ENCODE measurements around the gene TMEM59. TPM values are rescaled to one million over a fixed set of nuclear protein-coding genes. Genes with fewer than 3 reads are reported as not detected.
"Not testable (repeated sequence)": the region's sequence is repeated elsewhere in the genome, so short reads cannot be mapped to it uniquely, and the experiment has no call there.

TMEM59 gene
- total and polyA plus RNA-seq, 3 donors from 2014 or later, result 209 to 338 (median 289) TPM

DNA sequence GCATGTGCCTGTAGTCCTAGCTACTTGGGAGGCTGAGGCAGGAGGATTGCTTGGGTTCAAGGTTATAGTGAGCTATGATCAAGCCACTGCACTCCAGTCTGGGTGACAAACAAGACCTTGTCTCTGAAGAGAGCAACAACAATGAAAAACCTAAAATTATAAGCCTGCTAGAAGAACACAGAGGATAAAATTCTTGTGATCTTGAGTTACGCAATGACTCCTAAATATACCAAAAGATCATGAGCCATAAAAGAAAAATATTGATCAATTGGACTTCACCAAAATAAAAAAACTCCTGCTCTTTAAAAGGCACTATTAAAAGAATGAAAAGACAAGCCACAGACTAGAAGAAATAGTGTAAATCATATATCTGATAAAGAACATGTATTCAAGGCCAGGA lies 57.3 kb downstream of the TMEM59 start:
- DNase-seq, result no peak
- 97 to 100% methylated on average over 1 of the region's 1 CpG for WGBS, 2 donors
- H3K27ac ChIP-seq, result no peak overlapping the region
- H3K27me3 ChIP-seq, result no peaks in the 10 kb centered on the region
- intact Hi-C loops (cut with DNase I; ENCODE audit: low total_unique reads), result no loop called here
- no peaks in the 10 kb centered on the region for H3K4me1 ChIP-seq
- H3K9me3 ChIP-seq, result no peaks in the 10 kb centered on the region
- H3K4me3 ChIP-seq, result no peak overlapping the region
- TF ChIP-seq CTCF (IDR thresholded peaks at IDR 0.05) (no peak), POLR2A (IDR thresholded peaks at IDR 0.05) (no peak)
- no peaks in the 10 kb centered on the region for H3K36me3 ChIP-seq (ENCODE audit: low read depth, missing control alignments)

DNA sequence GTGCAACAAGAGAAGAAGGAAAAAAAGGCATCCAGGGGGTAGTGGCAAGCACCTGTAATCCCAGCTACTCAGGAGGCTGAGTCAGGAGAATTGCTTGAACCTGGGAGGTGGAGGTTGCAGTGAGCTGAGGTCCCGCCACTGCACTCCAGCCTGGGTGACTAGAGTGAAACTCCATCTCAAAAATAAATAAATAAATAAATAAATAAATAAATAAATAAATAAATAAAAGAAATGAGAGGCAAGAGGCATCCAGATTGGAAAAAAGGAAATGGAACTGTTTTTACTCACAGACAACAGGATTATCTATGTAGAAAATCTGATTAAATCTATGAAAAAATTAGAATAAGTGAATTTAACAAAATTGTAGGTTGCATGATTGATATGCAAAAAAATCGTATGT lies 58.5 kb downstream of the TMEM59 start:
- intact Hi-C loops (cut with DNase I; ENCODE audit: low total_unique reads); DNase-seq; H3K4me3 ChIP-seq; H3K4me1 ChIP-seq; H3K36me3 ChIP-seq (ENCODE audit: low read depth, missing control alignments); H3K27ac ChIP-seq; H3K9me3 ChIP-seq; H3K27me3 ChIP-seq: not testable (repeated sequence)
- 95 to 97% methylated on average over 2 of the region's 2 CpGs for WGBS, 2 donors

GRCh38 chr1:53992085-53992874 lies 60.7 kb downstream of the TMEM59 start:
- no peak for DNase-seq

GRCh38 chr1:53987880-53988279 lies 65.1 kb downstream of the TMEM59 start:
- no peaks in the 10 kb centered on the region for H3K36me3 ChIP-seq (ENCODE audit: low read depth, missing control alignments)

More at GRCh38 chr1:53992085-53992874, 60.7 kb downstream of the TMEM59 start:
- intact Hi-C loops (cut with DNase I; ENCODE audit: low total_unique reads), result no loop called here
- no peak overlapping the region for H3K4me3 ChIP-seq
- no peaks in the 10 kb centered on the region for H3K27me3 ChIP-seq
- TF ChIP-seq CTCF (IDR thresholded peaks at IDR 0.05), result no peak
- no peak for TF ChIP-seq POLR2A (IDR thresholded peaks at IDR 0.05)
- no peaks in the 10 kb centered on the region for H3K4me1 ChIP-seq
- H3K36me3 ChIP-seq (ENCODE audit: low read depth, missing control alignments), result no peaks in the 10 kb centered on the region
- WGBS, 2 donors, result 64 to 78% methylated on average over 3 to 4 of the region's 4 CpGs
- no peaks in the 10 kb centered on the region for H3K9me3 ChIP-seq
- no peak overlapping the region for H3K27ac ChIP-seq

GRCh38 chr1:53986458-53986857 lies 66.5 kb downstream of the TMEM59 start:
- TF ChIP-seq CTCF (IDR thresholded peaks at IDR 0.05), result no peak
- TF ChIP-seq POLR2A (IDR thresholded peaks at IDR 0.05), result no peak
- Histone ChIP-seq H3K4me3 (no peak overlapping the region), H3K9me3 (no peaks in the 10 kb centered on the region), H3K27me3 (no peaks in the 10 kb centered on the region), H3K36me3 (ENCODE audit: low read depth, missing control alignments) (no peaks in the 10 kb centered on the region), H3K27ac (no peak overlapping the region), H3K4me1 (peaks cover 12% of the 10 kb centered on the region)
- 82 to 85% methylated on average over 3 of the region's 3 CpGs for WGBS, 2 donors
- no peak for DNase-seq
- intact Hi-C loops (cut with DNase I; ENCODE audit: low total_unique reads), result no loop called here

More at GRCh38 chr1:53987880-53988279, 65.1 kb downstream of the TMEM59 start:
- intact Hi-C loops (cut with DNase I; ENCODE audit: low total_unique reads), result no loop called here
- no peak for DNase-seq
- TF ChIP-seq POLR2A (IDR thresholded peaks at IDR 0.05), result no peak
- TF ChIP-seq CTCF (IDR thresholded peaks at IDR 0.05), result no peak
- H3K4me3 ChIP-seq, result no peak overlapping the region
- no peaks in the 10 kb centered on the region for H3K9me3 ChIP-seq
- H3K27me3 ChIP-seq, result no peaks in the 10 kb centered on the region
- no peak overlapping the region for H3K27ac ChIP-seq
- no peaks in the 10 kb centered on the region for H3K4me1 ChIP-seq
- 96% methylated on average over 2 of the region's 2 CpGs for WGBS, 2 donors
